KMS-11 (cell line): ENCODE data around the gene GIMAP7.
"Not testable (repeated sequence)": the region's sequence is repeated elsewhere in the genome, so short reads cannot be mapped to it uniquely, and the experiment has no call there.

Experiments used
- H2AFZ ChIP-seq: fragments of 200-600 bp; sonication (generic); 2 replicates; pipeline ENCODE4 v1.6.1; 2016; ENCODE audit warnings: antibody characterized with exemption, mixed run types, low read depth
- H3K27ac ChIP-seq: fragments of 200-600 bp; sonication (generic); 2 replicates; pipeline ENCODE4 v1.6.1; 2016; ENCODE audit warnings: mild to moderate bottlenecking, mixed run types
- H3K27me3 ChIP-seq: fragments of 200-600 bp; sonication (generic); 2 replicates; pipeline ENCODE4 v1.6.1; 2017; ENCODE audit warnings: mild to moderate bottlenecking, low read depth, mixed run types, moderate library complexity; ENCODE audit not compliant: insufficient read depth
- H3K36me3 ChIP-seq: fragments of 200-600 bp; sonication (generic); 2 replicates; pipeline ENCODE4 v1.6.1; 2017; ENCODE audit warnings: mild to moderate bottlenecking, mixed run types; ENCODE audit not compliant: insufficient read depth
- H3K4me1 ChIP-seq: fragments of 200-600 bp; sonication (generic); 2 replicates; pipeline ENCODE4 v1.6.1; 2016; ENCODE audit warnings: mild to moderate bottlenecking, low read depth, mixed run types; ENCODE audit not compliant: poor library complexity, severe bottlenecking
- H3K4me2 ChIP-seq: fragments of 200-600 bp; sonication (generic); 2 replicates; pipeline ENCODE4 v1.7.0; 2016; ENCODE audit warnings: mild to moderate bottlenecking, mixed run types
- H3K4me3 ChIP-seq: fragments of 200-600 bp; sonication (generic); IDR thresholded peaks from 2 replicates; pipeline ENCODE4 v1.6.1; 2017; ENCODE audit warnings: low read depth, low read length, mixed read lengths; ENCODE audit not compliant: insufficient read depth
- H3K79me2 ChIP-seq: fragments of 200-600 bp; sonication (generic); 2 replicates; pipeline ENCODE4 v1.6.1; 2016; ENCODE audit warnings: low read depth, mixed run types; ENCODE audit not compliant: insufficient read depth
- H3K9ac ChIP-seq: fragments of 200-600 bp; sonication (generic); 2 replicates; pipeline ENCODE4 v1.6.1; 2016; ENCODE audit warnings: mild to moderate bottlenecking, mixed run types
- H4K20me1 ChIP-seq: fragments of 200-600 bp; sonication (generic); 2 replicates; pipeline ENCODE4 v1.6.1; 2016; ENCODE audit warnings: mild to moderate bottlenecking, mixed run types; ENCODE audit not compliant: insufficient read depth
- TF ChIP-seq, protein P1 (sequence below): fragments of 200-600 bp; sonication (generic); conservative IDR thresholded peaks from 2 replicates; pipeline ENCODE4 v1.6.1; 2017; ENCODE audit warnings: low read depth, mild to moderate bottlenecking, antibody characterized with exemption, low read length, moderate library complexity, mixed read lengths

Gene GIMAP7

DNA sequence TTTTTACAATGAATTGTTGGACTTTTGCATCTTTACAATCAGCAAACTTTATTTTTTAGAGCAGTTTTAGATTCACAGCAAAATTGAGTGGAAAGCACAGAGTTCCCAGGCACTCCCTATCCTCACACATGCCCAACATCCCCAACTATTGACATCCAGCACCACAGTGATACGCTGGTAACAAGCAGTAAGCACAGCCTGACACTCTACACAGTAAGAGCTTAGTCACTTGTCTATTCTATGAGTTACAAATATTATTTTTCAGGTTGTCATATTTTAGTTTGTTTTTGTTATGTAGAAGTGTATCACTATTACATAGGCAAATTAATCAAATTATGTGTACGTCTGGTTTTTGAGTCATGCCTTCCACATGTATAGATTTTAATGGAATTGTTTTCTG, 27.0 kb upstream of the GIMAP7 start:
- no peaks in the 10 kb centered on the region for H3K36me3 ChIP-seq
- no peak overlapping the region for H3K9ac ChIP-seq
- no peaks in the 10 kb centered on the region for H3K79me2 ChIP-seq
- H2AFZ ChIP-seq = no peak overlapping the region
- no peaks in the 10 kb centered on the region for H4K20me1 ChIP-seq
- TF ChIP-seq, protein P1, sequence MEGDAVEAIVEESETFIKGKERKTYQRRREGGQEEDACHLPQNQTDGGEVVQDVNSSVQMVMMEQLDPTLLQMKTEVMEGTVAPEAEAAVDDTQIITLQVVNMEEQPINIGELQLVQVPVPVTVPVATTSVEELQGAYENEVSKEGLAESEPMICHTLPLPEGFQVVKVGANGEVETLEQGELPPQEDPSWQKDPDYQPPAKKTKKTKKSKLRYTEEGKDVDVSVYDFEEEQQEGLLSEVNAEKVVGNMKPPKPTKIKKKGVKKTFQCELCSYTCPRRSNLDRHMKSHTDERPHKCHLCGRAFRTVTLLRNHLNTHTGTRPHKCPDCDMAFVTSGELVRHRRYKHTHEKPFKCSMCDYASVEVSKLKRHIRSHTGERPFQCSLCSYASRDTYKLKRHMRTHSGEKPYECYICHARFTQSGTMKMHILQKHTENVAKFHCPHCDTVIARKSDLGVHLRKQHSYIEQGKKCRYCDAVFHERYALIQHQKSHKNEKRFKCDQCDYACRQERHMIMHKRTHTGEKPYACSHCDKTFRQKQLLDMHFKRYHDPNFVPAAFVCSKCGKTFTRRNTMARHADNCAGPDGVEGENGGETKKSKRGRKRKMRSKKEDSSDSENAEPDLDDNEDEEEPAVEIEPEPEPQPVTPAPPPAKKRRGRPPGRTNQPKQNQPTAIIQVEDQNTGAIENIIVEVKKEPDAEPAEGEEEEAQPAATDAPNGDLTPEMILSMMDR = no peak
- H3K4me3 ChIP-seq = no peak overlapping the region
- no peak overlapping the region for H3K4me2 ChIP-seq
- H3K27me3 ChIP-seq = no peaks in the 10 kb centered on the region
- no peak overlapping the region for H3K27ac ChIP-seq
- H3K4me1 ChIP-seq = no peaks in the 10 kb centered on the region

GRCh38 chr7:150489782-150490181, 24.9 kb upstream of the GIMAP7 start:
- Histone ChIP-seq H3K27me3 (no peaks in the 10 kb centered on the region), H4K20me1 (no peaks in the 10 kb centered on the region), H3K4me2 (no peak overlapping the region), H3K4me3 (no peak overlapping the region), H2AFZ (no peak overlapping the region), H3K27ac (no peak overlapping the region), H3K4me1 (no peaks in the 10 kb centered on the region), H3K36me3 (no peaks in the 10 kb centered on the region), H3K79me2 (no peaks in the 10 kb centered on the region), H3K9ac (no peak overlapping the region)
- TF ChIP-seq, protein P1 = no peak

GRCh38 chr7:150493442-150493841, 21.2 kb upstream of the GIMAP7 start:
- not testable (repeated sequence) for H4K20me1 ChIP-seq, H2AFZ ChIP-seq, H3K4me1 ChIP-seq, H3K4me2 ChIP-seq, H3K9ac ChIP-seq, H3K79me2 ChIP-seq, H3K4me3 ChIP-seq, H3K27ac ChIP-seq, H3K36me3 ChIP-seq, H3K27me3 ChIP-seq

- H3K27me3 ChIP-seq = no peaks in the 10 kb centered on the region
- H3K9ac ChIP-seq = no peak overlapping the region
- no peak overlapping the region for H3K4me2 ChIP-seq
- TF ChIP-seq, protein P1 = no peak
- no peaks in the 10 kb centered on the region for H4K20me1 ChIP-seq
- H3K79me2 ChIP-seq = no peaks in the 10 kb centered on the region
- H3K4me3 ChIP-seq = no peak overlapping the region
- H3K36me3 ChIP-seq = no peaks in the 10 kb centered on the region
- no peaks in the 10 kb centered on the region for H3K4me1 ChIP-seq
- H3K27ac ChIP-seq = no peak overlapping the region
- H2AFZ ChIP-seq = no peak overlapping the region
Observed at GRCh38 chr7:150502519-150502918, 12.2 kb upstream of the GIMAP7 start.

DNA sequence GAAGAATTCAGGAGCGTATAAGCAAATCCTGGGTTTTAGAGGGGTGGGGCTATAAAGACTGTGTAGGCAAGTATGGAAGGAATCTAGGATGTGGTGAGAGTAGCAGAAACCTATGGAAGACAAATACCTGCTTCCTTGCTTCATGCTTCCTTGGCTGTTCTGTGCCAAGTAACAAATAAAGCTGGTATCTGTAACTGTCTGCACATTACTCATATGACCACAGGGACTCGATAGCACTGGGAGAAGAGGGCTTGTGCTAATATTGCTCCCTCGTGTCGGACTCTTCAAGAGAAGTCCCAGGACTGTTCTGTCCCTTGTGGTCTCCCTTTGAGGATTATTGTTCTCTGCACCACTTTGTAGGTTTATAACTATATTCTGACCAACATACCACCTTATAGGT, 11.5 kb upstream of the GIMAP7 start:
- Histone ChIP-seq H3K79me2 (no peaks in the 10 kb centered on the region), H3K36me3 (no peaks in the 10 kb centered on the region), H2AFZ (no peak overlapping the region), H3K27me3 (no peaks in the 10 kb centered on the region), H3K4me2 (no peak overlapping the region), H4K20me1 (no peaks in the 10 kb centered on the region), H3K4me3 (no peak overlapping the region), H3K4me1 (no peaks in the 10 kb centered on the region), H3K9ac (no peak overlapping the region), H3K27ac (no peak overlapping the region)
- TF ChIP-seq, protein P1 = no peak
